Colonic mucosa (tissue), 4 donors: ENCODE data around the gene RASEF. TPM values are rescaled to one million over a fixed set of nuclear protein-coding genes. Genes with fewer than 3 reads are reported as not detected.
"Not testable (repeated sequence)": the region's sequence is repeated elsewhere in the genome, so short reads cannot be mapped to it uniquely, and the experiment has no call there.

Source experiments
- DNase-seq: peaks from one replicate; pipeline ENCODE4 v3.0.0-alpha.2; 2020
- H3K27ac ChIP-seq: fragments of 200-600 bp; one replicate; pipeline ENCODE4 v1.8.0; 2021
- H3K27me3 ChIP-seq: fragments of 200-600 bp; one replicate; pipeline ENCODE4 v1.8.0; 2021
- H3K36me3 ChIP-seq: fragments of 200-600 bp; one replicate; pipeline ENCODE4 v1.8.0; 2021
- H3K4me1 ChIP-seq: fragments of 200-600 bp; one replicate; pipeline ENCODE4 v1.8.0; 2021; ENCODE audit warnings: mild to moderate bottlenecking
- H3K4me3 ChIP-seq: fragments of 200-600 bp; one replicate; pipeline ENCODE4 v1.8.0; 2021
- H3K9ac ChIP-seq, 2 donors: one replicate each; pipeline ENCODE4 v1.7.0; 2013; ENCODE audit warnings: control low read depth in 2 of 2, low read depth in 2 of 2, low read length in 2 of 2
- H3K9me3 ChIP-seq: fragments of 200-600 bp; one replicate; pipeline ENCODE4 v1.8.0; 2021
- CTCF ChIP-seq: fragments of 200-600 bp; IDR thresholded peaks from one replicate; pipeline ENCODE4 v1.8.0; 2022; ENCODE audit warnings: antibody characterized with exemption, mild to moderate bottlenecking
- intact Hi-C: fragments of 100-400 bp; cut with DNase I; formaldehyde crosslinking; loops from one replicate; pipeline ENCODE4 v1.14.1; 2022
- total RNA-seq, 2 donors: library from RNA; stranded (reverse); fragmentation: NEBNext Ultra II Directional in 1 of 2; extraction: Animal tissue kit (Norgen Biotek cat#: 25700) in 1 of 2; gene quantifications; one replicate each; pipeline ENCODE4 v1.2.1, GENCODE V29; 2021
- donor health status: healthy.
- donor health status: DM: no; HTN: no; CAD: no.
- donor health status: DM: no; HTN: no; CAD: no.

RASEF gene
- total RNA-seq, 2 donors from 2014 or later = 36.8 to 38.9 TPM

GRCh38 chr9:82939451-82939850, 123.5 kb downstream of the RASEF start:
- H3K4me1 ChIP-seq = no peaks in the 10 kb centered on the region
- H3K9me3 ChIP-seq = no peaks in the 10 kb centered on the region
- no peak overlapping the region for H3K9ac ChIP-seq
- H3K4me3 ChIP-seq = no peak overlapping the region
- TF ChIP-seq CTCF = no peak
- no peaks in the 10 kb centered on the region for H3K36me3 ChIP-seq
- intact Hi-C loops = no loop called here
- H3K27me3 ChIP-seq = no peaks in the 10 kb centered on the region
- H3K27ac ChIP-seq = no peak overlapping the region
- no peak for DNase-seq

GRCh38 chr9:82938426-82939218, 124.3 kb downstream of the RASEF start:
- no peak for DNase-seq
- Histone ChIP-seq H3K9me3 (no peaks in the 10 kb centered on the region), H3K9ac (no peak overlapping the region), H3K4me3 (no peak overlapping the region), H3K27ac (no peak overlapping the region), H3K27me3 (no peaks in the 10 kb centered on the region), H3K36me3 (no peaks in the 10 kb centered on the region), H3K4me1 (no peaks in the 10 kb centered on the region)
- intact Hi-C loops = no loop called here
- TF ChIP-seq CTCF = no peak

GRCh38 chr9:82936561-82936960, 126.4 kb downstream of the RASEF start:
- H3K9ac ChIP-seq, DNase-seq, H3K27ac ChIP-seq, H3K9me3 ChIP-seq, H3K27me3 ChIP-seq, H3K4me1 ChIP-seq, H3K4me3 ChIP-seq, H3K36me3 ChIP-seq, intact Hi-C loops: not testable (repeated sequence)

- no peak for DNase-seq
- TF ChIP-seq CTCF = no peak
- Histone ChIP-seq H3K4me3 (no peak overlapping the region), H3K27me3 (no peaks in the 10 kb centered on the region), H3K9ac (no peak overlapping the region), H3K36me3 (no peaks in the 10 kb centered on the region), H3K9me3 (no peaks in the 10 kb centered on the region), H3K27ac (no peak overlapping the region), H3K4me1 (no peaks in the 10 kb centered on the region)
- intact Hi-C loops = no loop called here
Measured at GRCh38 chr9:82934949-82935348, 128.0 kb downstream of the RASEF start.

- H3K4me1 ChIP-seq, H3K27me3 ChIP-seq, H3K27ac ChIP-seq, H3K9ac ChIP-seq, H3K4me3 ChIP-seq, H3K36me3 ChIP-seq, intact Hi-C loops, H3K9me3 ChIP-seq, DNase-seq: not testable (repeated sequence)
Measured at GRCh38 chr9:82934025-82934424, 128.9 kb downstream of the RASEF start.

- no peaks in the 10 kb centered on the region for H3K36me3 ChIP-seq
- no peaks in the 10 kb centered on the region for H3K4me1 ChIP-seq
- no peak overlapping the region for H3K4me3 ChIP-seq
- H3K27me3 ChIP-seq = no peaks in the 10 kb centered on the region
- no peak for DNase-seq
- no peak overlapping the region for H3K9ac ChIP-seq
- no peaks in the 10 kb centered on the region for H3K9me3 ChIP-seq
- intact Hi-C loops = no loop called here
- H3K27ac ChIP-seq = no peak overlapping the region
- TF ChIP-seq CTCF = no peak
Measured at GRCh38 chr9:82930116-82930515, 132.8 kb downstream of the RASEF start.
